B cell (primary cell): ENCODE data around the gene OXTR. TPM values are rescaled to one million over a fixed set of nuclear protein-coding genes. Genes with fewer than 3 reads are reported as not detected.

Experiments
- ATAC-seq: fragments of 200-7000 bp; cut with Tn5 transposase; one replicate; pipeline ENCODE4 v1.10.0; 2021; ENCODE audit warnings: low read depth, mild to moderate bottlenecking, moderate number of reproducible peaks, moderate library complexity
- CTCF ChIA-PET: fragments of 350-600 bp; sonication (Branson Sonifier 250); formaldehyde crosslinking; loops from one replicate; lab custom pipeline; 2021; ENCODE audit warnings: antibody characterized with exemption, inconsistent platforms; lab: Charles Lee
- POLR2A ChIA-PET: fragments of 350-600 bp; sonication (Branson Sonifier 250); formaldehyde crosslinking; loops from one replicate; lab custom pipeline; 2021; ENCODE audit warnings: antibody characterized with exemption; lab: Charles Lee
- DNase-seq: peaks from one replicate; pipeline ENCODE4 v3.0.0; 2013
- H2AFZ ChIP-seq: 2 replicates; pipeline ENCODE4 v1.6.1; 2012; ENCODE audit warnings: mild to moderate bottlenecking, low read depth, low read length; ENCODE audit not compliant: insufficient read depth, poor library complexity, severe bottlenecking
- H3K27ac ChIP-seq, 2 donors: 1 replicate in 1 of 2; 2 replicates in 1 of 2; pipeline ENCODE4 v1.5.1; 2012 to 2013; ENCODE audit warnings: low read length in 2 of 2, mild to moderate bottlenecking in 2 of 2, moderate library complexity in 1 of 2
- H3K27me3 ChIP-seq, 4 experiments: fragments of 200-600 bp in 1 of 4; sonication (generic) in 1 of 4; replicated peaks in 1 of 4; 1 replicate in 2 of 4; 2 replicates in 2 of 4; pipeline versions ENCODE4 v1.6.1 to v1.7.0; 2013 to 2016; ENCODE audit warnings: low read length in 3 of 4, mild to moderate bottlenecking in 2 of 4, mixed read lengths in 1 of 4, moderate library complexity in 1 of 4; ENCODE audit not compliant: insufficient read depth in 4 of 4, control insufficient read depth in 3 of 4; ENCODE audit errors: control extremely low read depth in 1 of 4
- H3K36me3 ChIP-seq, 2 experiments: replicated peaks in 1 of 2; 1 replicate in 1 of 2; 2 replicates in 1 of 2; pipeline versions ENCODE4 v1.6.1 to v1.7.1; 2013; ENCODE audit warnings: low read length in 1 of 2; ENCODE audit not compliant: insufficient read depth in 2 of 2, control insufficient read depth in 1 of 2; ENCODE audit errors: control extremely low read depth in 1 of 2, extremely low read depth in 1 of 2
- H3K4me1 ChIP-seq, 2 donors: fragments of 200-600 bp in 1 of 2; sonication (generic) in 1 of 2; 1 replicate in 1 of 2; 2 replicates in 1 of 2; pipeline versions ENCODE4 v1.5.1 to v1.6.1; 2013 to 2017; ENCODE audit warnings: low read length in 2 of 2; ENCODE audit not compliant: control insufficient read depth in 2 of 2, insufficient read depth in 2 of 2
- H3K4me2 ChIP-seq: replicated peaks from 2 replicates; pipeline ENCODE3; 2012; ENCODE audit warnings: mild to moderate bottlenecking, low read depth, low read length; ENCODE audit not compliant: poor library complexity, severe bottlenecking
- H3K4me3 ChIP-seq, 5 experiments: fragments of 200-600 bp in 1 of 5; sonication (generic) in 1 of 5; 1 replicate in 3 of 5; 2 replicates in 2 of 5; pipeline versions ENCODE4 v1.5.1 to v1.7.0; 2011 to 2016; ENCODE audit warnings: low read length in 4 of 5, mild to moderate bottlenecking in 4 of 5, low read depth in 2 of 5, control low read depth in 1 of 5, moderate library complexity in 1 of 5; ENCODE audit not compliant: insufficient read depth in 1 of 5; ENCODE audit errors: control extremely low read depth in 1 of 5, extremely low read depth in 1 of 5
- H3K79me2 ChIP-seq: fragments of 200-600 bp; sonication (generic); one replicate; pipeline ENCODE4 v1.6.0; 2016; ENCODE audit warnings: low read length; ENCODE audit not compliant: control insufficient read depth, insufficient read depth
- H3K9ac ChIP-seq: fragments of 200-600 bp; sonication (generic); 2 replicates; pipeline ENCODE4 v1.6.1; 2017; ENCODE audit warnings: mild to moderate bottlenecking, low read length, moderate library complexity
- H3K9me3 ChIP-seq, 3 donors: one replicate each; pipeline versions ENCODE4 v1.6.1 to v1.7.1; 2013; ENCODE audit warnings: low read length in 2 of 3; ENCODE audit not compliant: control insufficient read depth in 2 of 3, insufficient read depth in 1 of 3; ENCODE audit errors: control extremely low read depth in 1 of 3
- H4K20me1 ChIP-seq: 2 replicates; pipeline ENCODE4 v1.6.0; 2012; ENCODE audit warnings: mild to moderate bottlenecking, low read length; ENCODE audit not compliant: insufficient read depth, control insufficient read depth, poor library complexity, severe bottlenecking
- H3K27ac Mint-ChIP-seq: one replicate; pipeline ENCODE4 v1.8.0; 2021; ENCODE audit warnings: mixed read lengths
- H3K27me3 Mint-ChIP-seq: one replicate; pipeline ENCODE4 v1.8.0; 2021; ENCODE audit warnings: mixed read lengths
- H3K4me1 Mint-ChIP-seq: one replicate; pipeline ENCODE4 v1.8.0; 2021; ENCODE audit warnings: mixed read lengths
- H3K4me3 Mint-ChIP-seq: one replicate; pipeline ENCODE4 v1.8.0; 2021; ENCODE audit warnings: mixed read lengths
- H3K9me3 Mint-ChIP-seq: one replicate; pipeline ENCODE4 v1.8.0; 2022; ENCODE audit warnings: mixed read lengths; ENCODE audit not compliant: insufficient read depth
- CTCF ChIP-seq: fragments of 200-600 bp; IDR thresholded peaks from one replicate; pipeline ENCODE4 v1.8.0; 2022; ENCODE audit warnings: antibody characterized with exemption, mild to moderate bottlenecking
- EZH2 ChIP-seq: IDR thresholded peaks from 2 replicates; pipeline ENCODE4 v1.6.1; 2012; ENCODE audit warnings: borderline replicate concordance, low read depth, mild to moderate bottlenecking, moderate library complexity, low read length; ENCODE audit not compliant: insufficient read depth, poor library complexity, severe bottlenecking
- WGBS: methylation state at CpG from one replicate; pipeline ENCODE4 v1.1.5; 2013; ENCODE audit warnings: missing lambda C conversion rate; ENCODE audit not compliant: insufficient coverage; 5-methylcytosine and 5-hydroxymethylcytosine counted together
- intact Hi-C: fragments of 100-400 bp; cut with micrococcal nuclease; formaldehyde crosslinking; loops from one replicate; pipeline ENCODE4 v1.10.0; 2022
- polyA plus RNA-seq: library from polyadenylated mRNA; depleted of rRNA; stranded (reverse); fragments of >200 nt; gene quantifications from 2 replicates; pipeline ENCODE4 v1.2.3, GENCODE V29; 2012
- total RNA-seq, 2 donors: library from RNA; stranded (reverse); fragments of 120-200 nt in 1 of 2; gene quantifications; 1 replicate in 1 of 2; 2 replicates in 1 of 2; pipeline versions ENCODE4 v1.2.3 to v1.2.4, GENCODE V29; 2013 to 2022

The OXTR gene
- total and polyA plus RNA-seq, 2 donors (not counting 1 experiment from before 2014, with no cell fraction given) = 0.13 to 0.17 TPM

DNA sequence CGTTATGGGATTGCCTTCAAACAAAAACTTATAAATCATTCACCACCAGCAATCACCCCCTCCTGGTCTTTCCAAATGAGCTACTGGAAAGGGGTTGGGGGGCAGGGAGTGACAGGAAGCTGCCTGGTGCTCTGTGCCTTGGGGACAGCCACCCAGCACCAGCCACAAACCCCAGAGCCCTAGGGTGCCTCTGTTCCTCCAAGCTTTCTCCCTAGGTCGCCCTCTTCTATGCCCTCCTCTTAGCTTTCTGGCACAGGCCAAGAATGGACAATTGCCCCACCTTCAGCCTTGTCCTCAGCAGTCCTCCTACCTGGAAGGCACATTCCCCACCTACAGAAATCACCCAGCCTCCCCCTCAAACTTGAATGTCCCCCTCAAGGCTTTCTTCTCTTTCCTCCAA lies 3.3 kb downstream of the OXTR start:
- no peak for TF ChIP-seq EZH2
- no peak for TF ChIP-seq CTCF
- Histone ChIP-seq H3K4me3 (no peak overlapping the region), H3K9me3 (no peaks in the 10 kb centered on the region), H3K79me2 (no peaks in the 10 kb centered on the region), H3K4me2 (no peak overlapping the region), H3K27ac (no peak overlapping the region), H3K4me1 (peaks cover 17 to 22% of the 10 kb centered on the region in 2 donors), H3K36me3 (no peaks in the 10 kb centered on the region), H3K9ac (no peak overlapping the region), H2AFZ (no peak overlapping the region), H4K20me1 (no peaks in the 10 kb centered on the region), H3K27me3 (peaks cover 0 to 32% (median 12%) of the 10 kb centered on the region in 4 experiments)
- POLR2A ChIA-PET = no interaction called here
- peaks cover 26% of the 10 kb centered on the region for H3K27me3 Mint-ChIP-seq
- intact Hi-C loops = loop anchor here (10.0 kb wide), 1 partner anchor 539 kb away; no protein-coding TSS in a partner anchor
- no peak overlapping the region for H3K4me3 Mint-ChIP-seq
- DNase-seq (no peak), ATAC-seq (no peak)
- CTCF ChIA-PET = no interaction called here
- peaks cover 19% of the 10 kb centered on the region for H3K4me1 Mint-ChIP-seq
- no peaks in the 10 kb centered on the region for H3K9me3 Mint-ChIP-seq
- no peak overlapping the region for H3K27ac Mint-ChIP-seq
- 92% methylated on average over 1 of the region's 2 CpGs for WGBS

GRCh38 chr3:8765528-8765927 lies 3.9 kb downstream of the OXTR start:
- 71% methylated on average over 3 of the region's 4 CpGs for WGBS
- H3K4me3 Mint-ChIP-seq = no peak overlapping the region
- intact Hi-C loops = loop anchor here (10.0 kb wide), 1 partner anchor 539 kb away; no protein-coding TSS in a partner anchor

More at GRCh38 chr3:8765528-8765927, 3.9 kb downstream of the OXTR start:
- H3K9me3 Mint-ChIP-seq = no peaks in the 10 kb centered on the region
- peaks cover 19% of the 10 kb centered on the region for H3K4me1 Mint-ChIP-seq
- Histone ChIP-seq H2AFZ (no peak overlapping the region), H3K4me2 (no peak overlapping the region), H3K9ac (no peak overlapping the region), H3K79me2 (no peaks in the 10 kb centered on the region), H4K20me1 (no peaks in the 10 kb centered on the region), H3K4me1 (peaks cover 17 to 22% of the 10 kb centered on the region in 2 donors), H3K4me3 (no peak overlapping the region), H3K9me3 (no peaks in the 10 kb centered on the region), H3K27ac (no peak overlapping the region), H3K27me3 (peaks cover 0 to 29% (median 12%) of the 10 kb centered on the region in 4 experiments), H3K36me3 (no peaks in the 10 kb centered on the region)
- ATAC-seq (no peak), DNase-seq (no peak)
- ChIA-PET CTCF (no interaction called here), POLR2A (no interaction called here)
- peaks cover 20% of the 10 kb centered on the region for H3K27me3 Mint-ChIP-seq
- no peak overlapping the region for H3K27ac Mint-ChIP-seq
- TF ChIP-seq EZH2 = no peak
- no peak for TF ChIP-seq CTCF
